GM18498 (cell line): ENCODE results near the gene PSMB11.
"Not testable (repeated sequence)": the region's sequence is repeated elsewhere in the genome, so short reads cannot be mapped to it uniquely, and the experiment has no call there.

Experiments
- ATAC-seq: cut with Tn5 transposase; IDR thresholded peaks from one replicate; pipeline ENCODE4 v1.9.1; 2021; ENCODE audit warnings: mild to moderate bottlenecking, moderate library complexity; ENCODE audit not compliant: unreplicated experiment

PSMB11 gene

DNA sequence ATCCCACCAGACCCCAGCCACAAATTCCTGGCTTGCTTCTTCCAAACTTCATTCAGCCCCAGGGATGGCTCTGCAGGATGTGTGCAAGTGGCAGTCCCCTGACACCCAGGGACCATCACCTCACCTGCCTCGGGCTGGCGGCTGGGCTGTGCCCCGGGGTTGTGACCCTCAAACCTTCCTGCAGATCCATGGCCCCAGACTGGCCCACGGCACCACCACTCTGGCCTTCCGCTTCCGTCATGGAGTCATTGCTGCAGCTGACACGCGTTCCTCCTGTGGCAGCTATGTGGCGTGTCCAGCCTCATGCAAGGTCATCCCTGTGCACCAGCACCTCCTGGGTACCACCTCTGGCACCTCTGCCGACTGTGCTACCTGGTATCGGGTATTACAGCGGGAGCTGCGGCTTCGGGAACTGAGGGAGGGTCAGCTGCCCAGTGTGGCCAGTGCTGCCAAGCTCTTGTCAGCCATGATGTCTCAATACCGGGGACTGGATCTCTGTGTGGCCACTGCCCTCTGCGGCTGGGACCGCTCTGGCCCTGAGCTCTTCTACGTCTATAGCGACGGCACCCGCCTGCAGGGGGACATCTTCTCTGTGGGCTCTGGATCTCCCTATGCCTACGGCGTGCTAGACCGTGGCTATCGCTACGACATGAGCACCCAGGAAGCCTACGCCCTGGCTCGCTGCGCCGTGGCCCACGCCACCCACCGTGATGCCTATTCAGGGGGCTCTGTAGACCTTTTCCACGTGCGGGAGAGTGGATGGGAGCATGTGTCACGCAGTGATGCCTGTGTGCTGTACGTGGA lies at the start of gene PSMB11:
TSS of gene PSMB11 (plus strand) at position 51 of the 804 bp plus-strand sequence. CDS start at position 65, 14 bp downstream.
- no peak for ATAC-seq

DNA sequence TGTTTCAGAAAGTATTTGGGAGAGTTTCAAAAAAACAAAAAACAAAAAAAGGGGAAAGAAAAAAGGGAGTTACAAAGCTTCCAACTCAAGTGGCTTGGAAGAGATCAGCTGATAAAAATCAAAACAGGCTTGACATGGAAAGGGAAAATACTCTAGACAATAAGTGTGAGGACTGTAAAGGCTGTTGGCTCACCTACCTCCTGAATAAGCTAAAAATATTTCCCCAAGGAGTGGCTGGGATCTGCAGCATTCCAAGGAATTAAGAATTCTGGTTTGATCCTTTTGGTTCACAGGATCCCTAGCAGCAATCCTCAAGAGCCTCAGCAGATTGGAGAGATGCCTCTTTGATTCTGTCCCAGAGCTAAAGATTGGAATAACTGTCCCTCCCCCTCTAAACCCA lies 48.5 kb upstream of the PSMB11 start:
- no peak for ATAC-seq

DNA sequence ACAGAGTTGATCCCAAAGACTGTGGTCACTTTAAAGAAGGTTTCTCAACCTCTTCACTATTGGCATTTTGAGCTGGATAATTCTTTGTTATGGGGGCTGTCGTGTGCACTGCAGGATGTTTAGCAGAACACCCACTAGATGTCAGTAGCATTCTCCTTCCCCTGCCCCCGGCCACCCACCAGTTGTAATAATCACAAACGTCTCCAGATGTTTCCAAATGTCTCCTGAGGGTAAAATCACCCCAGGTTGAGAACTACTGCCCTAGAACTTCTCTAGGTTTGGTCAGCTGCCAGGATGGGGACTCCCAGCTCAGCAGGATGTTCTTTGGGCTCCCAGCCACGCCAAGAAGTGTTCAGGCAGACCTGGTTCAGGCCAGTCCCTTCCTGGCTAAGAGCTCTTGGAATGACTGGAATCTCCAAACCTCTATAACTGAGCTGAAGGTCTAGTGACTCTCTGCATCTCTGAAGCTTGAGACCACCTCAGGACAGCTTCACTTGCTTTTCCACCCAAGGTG lies 47.2 kb upstream of the PSMB11 start:
- no peak for ATAC-seq

- ATAC-seq = no peak
Measured at GRCh38 chr14:22995889-22996625, 46.0 kb upstream of the PSMB11 start.

DNA sequence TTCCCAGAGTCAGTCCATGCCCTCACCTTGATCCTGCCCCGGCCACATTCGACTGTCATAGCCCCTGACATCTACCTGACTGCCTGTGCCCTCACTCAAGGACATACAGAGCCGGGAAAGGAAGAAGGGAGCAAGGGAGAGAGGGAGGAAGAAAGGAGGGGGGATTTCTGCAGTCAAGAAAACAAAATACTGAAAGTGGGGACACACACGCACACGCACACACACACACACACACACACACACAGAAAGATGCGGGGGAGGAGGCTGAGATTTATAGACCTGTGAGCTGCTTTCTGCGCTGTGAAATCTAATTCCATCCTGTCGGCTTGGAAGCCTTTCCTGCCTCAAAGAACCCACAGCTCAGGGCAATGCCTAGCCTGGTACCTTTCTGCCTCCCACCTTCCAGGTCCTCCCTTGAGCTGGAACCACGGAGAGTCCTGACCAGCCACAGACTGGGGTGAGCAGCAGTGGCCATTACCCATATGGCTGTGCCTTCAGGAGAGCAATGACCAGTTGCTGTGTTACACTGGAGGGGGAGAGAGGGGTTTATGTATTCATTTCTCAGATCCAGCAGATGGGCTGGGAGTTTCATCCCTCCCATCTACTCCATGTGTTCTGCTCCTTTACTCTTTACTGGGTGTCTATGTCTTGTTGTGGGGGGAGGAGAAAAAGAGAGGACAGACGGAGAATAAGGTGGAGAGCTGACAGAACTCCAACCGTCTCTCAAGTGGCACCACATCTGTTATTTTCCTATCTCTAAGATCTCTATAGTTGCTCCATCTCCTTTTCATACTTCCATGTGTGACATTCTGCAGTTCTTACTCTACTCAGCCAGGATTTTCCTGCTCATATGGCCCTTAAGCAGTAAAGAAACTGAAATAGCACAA lies 45.0 kb upstream of the PSMB11 start:
- no peak for ATAC-seq

DNA sequence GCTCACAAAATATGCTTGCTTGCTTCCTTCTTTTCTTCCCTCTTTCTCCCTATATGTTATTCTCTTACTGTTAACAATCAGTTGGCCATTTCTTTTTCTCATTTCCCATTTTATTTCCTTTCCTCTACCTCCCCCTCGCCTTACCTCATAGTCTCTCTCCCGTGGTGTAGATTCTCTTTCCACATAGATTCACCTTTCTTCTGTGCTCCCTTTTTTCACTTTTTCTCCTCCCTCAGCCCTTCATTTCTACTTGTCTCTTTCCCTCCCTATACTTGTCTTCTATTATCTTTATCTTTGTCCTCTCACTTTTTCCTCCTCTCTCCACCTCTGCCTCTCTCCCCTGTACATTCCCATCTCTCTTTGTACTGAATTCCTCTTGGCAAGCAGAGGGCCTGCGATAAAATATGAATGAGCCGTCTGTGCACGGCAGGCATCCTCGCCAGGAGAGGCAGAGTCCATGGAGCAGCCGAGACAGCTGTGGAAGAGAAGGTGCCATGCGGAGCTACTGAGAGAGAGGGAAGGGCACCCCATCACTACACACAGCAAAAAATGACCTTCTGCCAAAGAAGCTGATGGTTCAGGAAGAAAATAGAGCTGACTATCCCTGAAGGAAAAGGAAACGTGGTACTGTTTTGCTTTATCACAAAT lies 44.2 kb upstream of the PSMB11 start:
- ATAC-seq = no peak

DNA sequence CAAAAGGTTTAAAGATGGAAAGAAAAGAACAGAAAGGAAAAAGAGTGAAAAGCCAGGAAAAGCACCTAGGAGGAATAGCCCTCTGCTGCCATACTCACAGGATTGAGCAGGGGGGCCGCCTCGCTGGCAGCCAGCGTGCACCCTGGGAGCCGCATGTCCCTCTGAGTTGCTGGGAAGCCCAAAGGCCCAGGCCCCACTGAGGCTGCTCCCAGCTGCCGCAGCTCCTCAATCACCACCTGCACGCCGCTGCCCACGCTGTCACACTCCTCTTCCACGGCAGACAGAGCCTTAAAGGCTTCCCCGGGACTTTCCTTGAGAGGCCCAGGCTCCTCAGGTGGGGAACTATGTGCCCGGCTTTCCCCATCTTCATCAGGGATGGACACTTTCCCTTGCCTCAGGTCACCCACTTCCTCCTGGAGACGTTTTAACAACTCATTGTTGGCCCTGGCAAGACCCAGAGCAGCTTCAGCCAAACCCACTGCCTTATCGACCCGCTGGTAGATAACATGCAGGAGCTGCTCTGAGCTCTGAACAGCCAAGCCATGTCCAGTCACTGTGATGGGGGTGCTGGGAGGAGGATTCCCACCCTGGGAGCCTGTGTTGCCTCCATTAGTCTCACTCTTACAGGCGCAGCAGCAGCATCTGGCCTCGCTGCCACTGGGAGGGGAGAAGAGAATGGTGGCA lies 43.5 kb upstream of the PSMB11 start:
- ATAC-seq = no peak

DNA sequence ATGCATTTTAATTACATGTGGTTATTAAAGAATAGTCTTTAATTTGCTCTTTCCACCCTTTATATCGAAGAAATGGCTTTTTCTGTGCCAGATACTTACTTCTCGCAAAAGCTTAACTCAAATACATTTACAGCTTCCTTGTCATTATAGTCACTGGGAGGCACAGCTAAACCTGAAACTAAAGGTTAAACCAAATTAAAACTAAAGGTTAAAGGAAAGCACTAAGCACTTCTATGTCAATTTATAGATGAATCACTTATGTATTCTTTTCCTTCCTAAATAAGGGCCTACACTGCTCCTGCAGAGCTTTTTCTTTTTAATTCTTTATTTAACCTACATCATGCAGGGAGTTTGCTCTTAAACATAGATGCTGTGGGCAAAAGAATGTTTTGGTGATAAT lies 41.2 kb upstream of the PSMB11 start:
- ATAC-seq = no peak

DNA sequence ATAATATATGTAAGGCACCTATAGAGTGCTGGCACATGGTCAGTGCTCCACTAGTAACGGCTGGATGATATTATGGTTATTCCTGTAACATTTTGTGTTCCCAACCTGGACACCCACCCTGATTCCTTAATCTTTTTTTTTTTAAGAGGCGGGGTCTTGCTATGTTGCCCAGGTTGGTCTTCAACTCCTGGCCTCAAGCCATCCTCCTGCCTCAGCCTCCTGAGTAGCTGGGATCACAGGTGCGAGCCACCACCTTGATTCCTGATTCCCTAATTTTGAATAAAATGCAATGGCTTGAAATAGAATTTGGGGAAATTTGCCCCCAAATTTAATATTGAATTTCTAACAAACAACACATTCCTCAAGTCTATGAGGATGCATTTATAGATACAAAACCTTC lies 39.4 kb upstream of the PSMB11 start:
- no peak for ATAC-seq

GRCh38 chr14:23004274-23004673 lies 37.7 kb upstream of the PSMB11 start:
- ATAC-seq = not testable (repeated sequence)

GRCh38 chr14:23005451-23006187 lies 36.4 kb upstream of the PSMB11 start:
- ATAC-seq = no peak

DNA sequence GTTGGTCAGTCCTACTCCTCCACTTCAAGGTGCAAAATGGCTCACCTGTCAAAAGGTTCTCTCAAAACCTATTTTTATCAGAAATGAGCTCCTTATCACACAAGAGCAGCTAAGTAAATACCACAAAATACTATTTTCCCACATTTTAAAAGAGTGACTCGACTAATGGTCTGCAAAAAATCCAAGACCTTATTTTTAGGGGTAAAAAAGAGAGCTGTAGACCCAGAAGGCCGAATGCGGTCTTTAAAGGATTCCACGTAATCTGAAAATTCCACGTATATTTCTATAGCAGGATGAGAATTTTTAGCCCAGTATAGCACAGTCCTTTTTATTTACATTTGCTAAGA lies 35.9 kb upstream of the PSMB11 start:
- ATAC-seq = no peak

- peak; percentile 95 for ATAC-seq
Measured at GRCh38 chr14:23006544-23007419, 35.2 kb upstream of the PSMB11 start.

DNA sequence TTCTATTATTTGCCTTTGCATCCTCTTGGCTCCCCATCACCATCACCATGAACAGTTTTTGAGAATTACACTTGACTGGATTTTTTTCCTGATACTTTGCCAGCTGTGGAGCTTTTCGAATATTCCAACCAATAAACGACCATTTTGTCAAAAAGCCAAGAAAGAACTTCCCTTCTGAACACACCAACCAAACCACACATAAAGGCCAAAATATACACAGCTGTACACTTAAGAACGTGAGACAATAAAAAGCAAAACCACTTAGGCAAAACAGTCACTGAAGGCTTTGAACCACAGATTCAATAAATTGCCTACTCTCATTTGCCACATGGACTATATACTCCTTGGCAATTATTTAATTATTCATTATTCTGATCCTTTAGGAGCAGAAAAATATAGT lies 33.2 kb upstream of the PSMB11 start:
- ATAC-seq = no peak

DNA sequence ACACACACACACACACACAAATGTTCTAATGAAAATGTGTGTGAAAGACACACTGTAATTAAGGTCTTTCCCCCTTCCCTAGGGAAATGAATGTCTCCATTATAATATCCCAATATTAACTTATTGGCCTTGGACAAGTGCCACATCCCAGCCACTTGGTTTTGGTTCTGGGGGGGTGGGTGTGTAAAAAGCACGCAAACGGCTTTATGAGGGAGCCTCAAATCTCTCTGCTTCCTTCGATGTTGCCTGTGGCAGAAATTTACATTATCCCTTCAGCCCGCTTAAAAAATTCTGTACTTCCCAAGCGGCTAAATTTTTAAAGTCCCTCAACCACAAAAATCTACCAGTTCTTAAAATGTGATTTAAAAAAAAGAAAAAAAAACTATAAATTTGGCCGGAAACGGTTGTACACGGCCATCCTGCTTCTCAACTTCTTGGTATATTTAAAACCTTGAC lies 32.5 kb upstream of the PSMB11 start:
- ATAC-seq = no peak

DNA sequence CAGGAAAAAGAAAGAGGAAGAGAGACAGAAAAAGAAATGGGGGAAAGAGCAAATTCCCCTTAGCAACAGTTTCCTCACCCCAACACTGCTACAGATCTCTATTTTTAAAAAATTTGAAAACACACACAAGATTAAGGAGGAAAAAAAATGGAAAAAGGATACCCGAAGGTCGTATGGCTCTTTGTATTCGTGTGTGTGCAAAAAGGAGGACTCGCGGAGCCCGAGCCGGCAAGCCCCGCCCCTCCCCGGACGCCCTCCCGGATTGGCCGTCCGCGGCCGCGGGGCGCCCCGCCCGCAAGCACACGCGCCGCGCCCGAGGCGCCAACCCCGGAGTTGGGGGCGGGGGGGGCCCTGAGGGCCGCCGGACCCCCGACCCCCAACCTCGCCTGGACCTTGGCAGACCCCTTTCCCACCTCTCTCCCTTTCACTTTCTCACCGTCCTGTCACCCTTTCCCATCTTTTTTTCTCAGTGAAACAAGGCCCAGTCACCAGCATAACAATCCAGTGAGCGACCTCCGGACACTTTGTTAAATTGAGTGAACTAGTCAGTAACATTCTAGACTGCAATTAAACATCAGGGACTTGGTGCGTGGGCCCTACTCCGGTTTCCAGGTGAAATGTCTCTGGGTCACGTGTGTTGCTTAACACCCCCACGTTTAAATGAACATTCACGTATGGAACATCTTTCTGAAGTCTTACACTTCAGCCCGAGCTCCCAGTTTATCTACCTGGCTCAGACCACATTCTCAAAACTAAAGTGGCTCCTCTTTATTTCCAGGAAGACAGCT lies 31.9 kb upstream of the PSMB11 start, which contains the start of gene C14orf93:
TSS of gene C14orf93 (minus strand) at position 205 of the 788 bp plus-strand sequence. CDS start 11,120 bp downstream, outside the sequence.
- ATAC-seq = peak; percentile 42

DNA sequence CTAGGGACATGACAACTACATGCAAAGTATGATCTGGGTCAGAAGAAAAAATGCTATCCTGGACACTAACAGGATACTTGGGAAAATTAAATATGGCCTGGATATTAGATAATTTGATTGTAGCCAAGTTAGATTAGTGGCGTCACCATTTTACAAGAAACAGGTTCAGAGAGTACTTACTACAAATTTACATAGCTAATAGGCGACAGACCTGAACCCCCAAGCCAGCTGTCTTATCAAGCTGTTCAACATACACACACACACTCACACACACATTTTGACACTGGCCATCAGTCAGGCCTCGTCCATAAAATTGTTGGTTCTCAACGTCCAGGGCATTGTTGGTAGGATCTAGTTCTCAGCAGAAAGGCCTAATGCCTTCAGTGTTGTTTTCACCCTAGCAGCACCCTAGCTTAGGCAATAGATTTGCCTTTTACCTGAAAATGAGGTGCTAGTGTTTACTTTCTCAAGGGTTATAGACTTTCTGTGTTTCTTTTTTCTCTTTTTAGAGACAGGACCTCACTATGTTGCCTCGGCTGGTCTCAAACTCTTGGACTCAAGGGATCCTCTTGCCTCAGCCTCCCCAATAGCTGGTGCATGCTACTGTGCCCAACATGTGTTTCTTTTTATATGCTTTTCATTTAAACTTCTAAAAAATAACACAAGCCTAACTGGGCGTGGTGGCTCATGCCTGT lies 28.8 kb upstream of the PSMB11 start:
- no peak for ATAC-seq
